Activated T-cell treated with anti-CD3 and anti-CD28 coated beads, Interleukin-2, amount 50 U/mL, for 4 hours (primary cell): ENCODE measurements around the gene DCAF17. TPM values are rescaled to one million over a fixed set of nuclear protein-coding genes. Genes with fewer than 3 reads are reported as not detected.

ENCODE experiments used
- ATAC-seq, 2 donors: fragments of 200-7000 bp; cut with Tn5 transposase; one replicate each; pipeline ENCODE4 v1.10.0; 2021
- DNase-seq: peaks from one replicate; pipeline ENCODE4 v3.0.0-alpha.2; 2020
- H3K27me3 Mint-ChIP-seq: one replicate; pipeline ENCODE4 v1.8.0; 2021; ENCODE audit warnings: low read depth, mixed read lengths
- H3K36me3 Mint-ChIP-seq: one replicate; pipeline ENCODE4 v1.8.0; 2022; ENCODE audit warnings: mixed read lengths; ENCODE audit not compliant: insufficient read depth
- H3K4me1 Mint-ChIP-seq: one replicate; pipeline ENCODE4 v1.8.0; 2021; ENCODE audit warnings: low read depth, mixed read lengths
- H3K4me3 Mint-ChIP-seq: one replicate; pipeline ENCODE4 v1.8.0; 2021; ENCODE audit warnings: mild to moderate bottlenecking, moderate library complexity, mixed read lengths
- H3K9me3 Mint-ChIP-seq: one replicate; pipeline ENCODE4 v1.8.0; 2021; ENCODE audit warnings: mixed read lengths
- total RNA-seq, 3 donors: library from RNA; stranded (reverse); gene quantifications; one replicate each; pipeline ENCODE4 v1.2.1, GENCODE V29; 2021

The DCAF17 gene
- total RNA-seq = 10 to 100 TPM; 19.1 to 26.9 (median 23.0) TPM

GRCh38 chr2:171434013-171434989 is at the start of gene DCAF17:
TSS of gene DCAF17 (plus strand) at chr2:171434226. CDS start at chr2:171434578, 352 bp downstream.
- H3K36me3 Mint-ChIP-seq = peaks cover 28% of the 10 kb centered on the region
- peaks cover 49% of the 10 kb centered on the region for H3K4me1 Mint-ChIP-seq
- peak within 1 kb of the TSS; percentile 94 for H3K4me3 Mint-ChIP-seq
- no peaks in the 10 kb centered on the region for H3K27me3 Mint-ChIP-seq
- peaks cover 4% of the 10 kb centered on the region for H3K9me3 Mint-ChIP-seq
- ATAC-seq (peak; percentile 91 to 93), DNase-seq (peak; percentile 91)

- peaks cover 36% of the 10 kb centered on the region for H3K36me3 Mint-ChIP-seq
- ATAC-seq (no peak), DNase-seq (no peak)
- H3K27me3 Mint-ChIP-seq = no peaks in the 10 kb centered on the region
- no peaks in the 10 kb centered on the region for H3K9me3 Mint-ChIP-seq
- H3K4me1 Mint-ChIP-seq = peaks cover 18% of the 10 kb centered on the region
- H3K4me3 Mint-ChIP-seq = no peak overlapping the region
Measured at GRCh38 chr2:171386627-171387026, 47.4 kb upstream of the DCAF17 start.

- no peaks in the 10 kb centered on the region for H3K27me3 Mint-ChIP-seq
- peaks cover 36% of the 10 kb centered on the region for H3K36me3 Mint-ChIP-seq
- DNase-seq (no peak), ATAC-seq (no peak)
- no peak overlapping the region for H3K4me3 Mint-ChIP-seq
- H3K9me3 Mint-ChIP-seq = no peaks in the 10 kb centered on the region
- peaks cover 18% of the 10 kb centered on the region for H3K4me1 Mint-ChIP-seq
Measured at GRCh38 chr2:171387052-171387451, 47.0 kb upstream of the DCAF17 start.

GRCh38 chr2:171389325-171389724 is 44.7 kb upstream of the DCAF17 start:
- Mint-ChIP-seq H3K4me3 (no peak overlapping the region), H3K4me1 (peaks cover 18% of the 10 kb centered on the region), H3K36me3 (peaks cover 26% of the 10 kb centered on the region), H3K9me3 (no peaks in the 10 kb centered on the region), H3K27me3 (no peaks in the 10 kb centered on the region)
- DNase-seq (no peak), ATAC-seq (no peak)

GRCh38 chr2:171389780-171390179 is 44.2 kb upstream of the DCAF17 start:
- Mint-ChIP-seq H3K27me3 (no peaks in the 10 kb centered on the region), H3K4me3 (no peak overlapping the region), H3K36me3 (peaks cover 26% of the 10 kb centered on the region), H3K4me1 (peaks cover 18% of the 10 kb centered on the region), H3K9me3 (no peaks in the 10 kb centered on the region)
- DNase-seq = no peak
- no peak for ATAC-seq

- H3K36me3 Mint-ChIP-seq = peaks cover 23% of the 10 kb centered on the region
- H3K4me3 Mint-ChIP-seq = no peak overlapping the region
- peaks cover 16% of the 10 kb centered on the region for H3K4me1 Mint-ChIP-seq
- peak; percentile 80 to 85 for ATAC-seq
- H3K9me3 Mint-ChIP-seq = no peaks in the 10 kb centered on the region
- DNase-seq = no peak
- no peaks in the 10 kb centered on the region for H3K27me3 Mint-ChIP-seq
Measured at GRCh38 chr2:171390941-171391516, 43.0 kb upstream of the DCAF17 start.

- H3K27me3 Mint-ChIP-seq = no peaks in the 10 kb centered on the region
- peaks cover 14% of the 10 kb centered on the region for H3K4me1 Mint-ChIP-seq
- H3K36me3 Mint-ChIP-seq = peaks cover 25% of the 10 kb centered on the region
- no peak overlapping the region for H3K4me3 Mint-ChIP-seq
- ATAC-seq = no peak
- DNase-seq = no peak
- H3K9me3 Mint-ChIP-seq = no peaks in the 10 kb centered on the region
Measured at GRCh38 chr2:171391532-171391931, 42.5 kb upstream of the DCAF17 start.

- ATAC-seq = no peak
- Mint-ChIP-seq H3K4me1 (peaks cover 9% of the 10 kb centered on the region), H3K36me3 (peaks cover 24% of the 10 kb centered on the region), H3K9me3 (peaks cover 3% of the 10 kb centered on the region), H3K4me3 (no peak overlapping the region), H3K27me3 (no peaks in the 10 kb centered on the region)
- no peak for DNase-seq
Measured at GRCh38 chr2:171393487-171393886, 40.5 kb upstream of the DCAF17 start.

GRCh38 chr2:171394164-171394740 is 39.8 kb upstream of the DCAF17 start:
- Mint-ChIP-seq H3K9me3 (peaks cover 3% of the 10 kb centered on the region), H3K36me3 (peaks cover 24% of the 10 kb centered on the region), H3K27me3 (no peaks in the 10 kb centered on the region), H3K4me3 (no peak overlapping the region), H3K4me1 (peaks cover 14% of the 10 kb centered on the region)
- no peak for DNase-seq
- ATAC-seq = no peak

- Mint-ChIP-seq H3K4me1 (peaks cover 23% of the 10 kb centered on the region), H3K27me3 (no peaks in the 10 kb centered on the region)
- no peak for DNase-seq
Measured at GRCh38 chr2:171399292-171399691, 34.7 kb upstream of the DCAF17 start.

GRCh38 chr2:171400395-171400794 is 33.6 kb upstream of the DCAF17 start:
- Mint-ChIP-seq H3K9me3 (peaks cover 9% of the 10 kb centered on the region), H3K4me3 (no peak overlapping the region), H3K4me1 (peaks cover 32% of the 10 kb centered on the region), H3K27me3 (no peaks in the 10 kb centered on the region), H3K36me3 (peaks cover 22% of the 10 kb centered on the region)
- ATAC-seq = no peak
- no peak for DNase-seq

More at GRCh38 chr2:171399292-171399691, 34.7 kb upstream of the DCAF17 start:
- Mint-ChIP-seq H3K9me3 (peaks cover 9% of the 10 kb centered on the region), H3K4me3 (no peak overlapping the region), H3K36me3 (peaks cover 14% of the 10 kb centered on the region)
- ATAC-seq = no peak

GRCh38 chr2:171401947-171402346 is 32.1 kb upstream of the DCAF17 start:
- ATAC-seq (no peak), DNase-seq (no peak)
- peaks cover 11% of the 10 kb centered on the region for H3K9me3 Mint-ChIP-seq
- H3K27me3 Mint-ChIP-seq = no peaks in the 10 kb centered on the region
- peaks cover 24% of the 10 kb centered on the region for H3K36me3 Mint-ChIP-seq
- H3K4me3 Mint-ChIP-seq = no peak overlapping the region
- H3K4me1 Mint-ChIP-seq = peaks cover 37% of the 10 kb centered on the region

GRCh38 chr2:171402906-171403580 is 31.0 kb upstream of the DCAF17 start:
- Mint-ChIP-seq H3K9me3 (peaks cover 13% of the 10 kb centered on the region), H3K36me3 (peaks cover 20% of the 10 kb centered on the region), H3K27me3 (no peaks in the 10 kb centered on the region), H3K4me3 (no peak overlapping the region), H3K4me1 (peaks cover 43% of the 10 kb centered on the region)
- DNase-seq (no peak), ATAC-seq (peak; percentile 77 to 79)

GRCh38 chr2:171404261-171404660 is 29.8 kb upstream of the DCAF17 start:
- no peak overlapping the region for H3K4me3 Mint-ChIP-seq
- peaks cover 10% of the 10 kb centered on the region for H3K9me3 Mint-ChIP-seq
- H3K4me1 Mint-ChIP-seq = peaks cover 35% of the 10 kb centered on the region
- no peak for DNase-seq
- no peak for ATAC-seq
- H3K36me3 Mint-ChIP-seq = peaks cover 18% of the 10 kb centered on the region
- no peaks in the 10 kb centered on the region for H3K27me3 Mint-ChIP-seq
